ENCODE data around the gene CLBA1.

CLBA1 gene

DNA sequence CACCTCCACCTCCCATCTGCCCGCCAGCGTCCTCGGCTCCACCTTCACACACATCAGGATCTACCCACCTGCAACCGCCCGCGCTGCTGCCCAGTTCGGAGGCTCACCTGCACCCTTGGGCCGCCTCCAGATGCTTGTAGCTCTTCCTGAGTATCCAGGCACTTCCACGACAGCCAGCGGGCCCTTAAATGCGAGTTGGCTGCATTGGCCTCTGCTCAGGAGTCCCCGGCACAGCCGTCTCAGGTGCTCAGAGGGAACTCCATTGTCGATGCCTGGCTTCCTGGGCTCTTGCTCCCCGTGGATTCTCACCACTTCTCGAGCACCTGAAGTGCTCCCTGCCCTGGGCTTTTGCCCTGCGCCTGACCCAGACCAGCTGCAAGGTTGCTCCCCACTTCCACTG lies 57.2 kb downstream of the CLBA1 start:
- no peak for DNase-seq (ENCODE audit: low read depth)
- no peak for TF ChIP-seq CTCF (conservative IDR thresholded peaks at IDR 0.05; ENCODE audit: control insufficient read depth, insufficient read depth, low read depth, low read length)
- H3K4me3 ChIP-seq (ENCODE audit: control insufficient read depth, low read depth, low read length) = no peak overlapping the region

GRCh38 chr14:105043641-105044040 lies 58.1 kb downstream of the CLBA1 start:
- no peak for TF ChIP-seq CTCF (conservative IDR thresholded peaks at IDR 0.05; ENCODE audit: control insufficient read depth, insufficient read depth, low read depth, low read length)
- H3K4me3 ChIP-seq (ENCODE audit: control insufficient read depth, low read depth, low read length) = no peak overlapping the region
- no peak for DNase-seq (ENCODE audit: low read depth)

Data from fibroblast of mammary gland (primary cell).